T-helper 2 cell treated with Interferon-gamma antibody and Interleukin-4, amounts not matched to agents 100 ng/mL and 5 ng/mL, for 36 hours (primary cell): Measurements from ENCODE around the gene NAGK. TPM values are rescaled to one million over a fixed set of nuclear protein-coding genes. Genes with fewer than 3 reads are reported as not detected.
"Not testable (repeated sequence)": the region's sequence is repeated elsewhere in the genome, so short reads cannot be mapped to it uniquely, and the experiment has no call there.

Experiments
- intact Hi-C: fragments of 100-400 bp; cut with micrococcal nuclease; formaldehyde crosslinking; loops from one replicate; pipeline ENCODE4 v1.15.1; 2023
- total RNA-seq: library from RNA; stranded (reverse); gene quantifications from 2 replicates; pipeline ENCODE4 v1.2.3, GENCODE V29; 2022

Gene NAGK
- total RNA-seq, 1 donor from 2014 or later: 70.8 TPM

DNA sequence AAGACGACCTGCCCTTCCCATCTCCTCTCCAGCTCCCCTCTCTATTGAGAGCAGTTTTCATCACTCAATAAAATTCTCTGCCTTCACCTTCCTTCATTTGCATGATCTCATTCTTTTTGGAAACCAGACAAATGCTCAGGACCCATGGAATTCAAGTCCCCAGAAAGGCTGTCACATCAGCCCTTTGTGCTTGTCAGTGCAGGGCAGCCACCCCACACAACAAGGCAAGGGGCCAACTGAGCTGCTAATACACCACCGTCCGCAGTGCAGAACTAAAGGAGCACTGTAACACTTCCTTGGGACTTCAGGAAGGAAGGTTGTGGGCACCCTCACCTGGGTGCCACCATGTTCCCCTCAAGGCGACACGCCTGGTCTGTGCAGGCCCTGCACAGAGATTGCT, 35.4 kb downstream of the NAGK start:
- intact Hi-C loops: no loop called here

- intact Hi-C loops: not testable (repeated sequence)
These were observed 38.0 kb downstream of the NAGK start for GRCh38 chr2:71106463-71106862.

DNA sequence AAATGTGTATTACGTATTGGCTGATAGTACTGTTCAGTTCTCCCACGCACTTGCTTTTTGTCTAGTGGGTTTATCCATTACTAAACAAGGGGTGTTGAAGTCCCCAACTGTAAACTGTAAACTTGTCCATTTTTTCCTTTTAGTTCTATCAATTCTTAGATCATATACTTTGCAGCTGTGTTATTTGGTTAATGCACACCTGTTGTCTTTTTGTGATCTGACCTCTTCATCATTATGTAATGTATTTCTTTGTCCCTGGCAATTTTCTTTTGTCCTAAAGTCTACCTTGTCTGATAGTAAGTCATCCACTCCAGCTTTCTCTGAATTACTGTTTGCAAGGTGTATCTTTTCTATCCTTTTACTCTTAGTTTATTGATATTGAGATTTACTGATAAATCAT, 39.6 kb downstream of the NAGK start:
- intact Hi-C loops: no loop called here

GRCh38 chr2:71113843-71114242, 45.4 kb downstream of the NAGK start:
- intact Hi-C loops: no loop called here

GRCh38 chr2:71117063-71117462, 48.6 kb downstream of the NAGK start:
- intact Hi-C loops: no loop called here

DNA sequence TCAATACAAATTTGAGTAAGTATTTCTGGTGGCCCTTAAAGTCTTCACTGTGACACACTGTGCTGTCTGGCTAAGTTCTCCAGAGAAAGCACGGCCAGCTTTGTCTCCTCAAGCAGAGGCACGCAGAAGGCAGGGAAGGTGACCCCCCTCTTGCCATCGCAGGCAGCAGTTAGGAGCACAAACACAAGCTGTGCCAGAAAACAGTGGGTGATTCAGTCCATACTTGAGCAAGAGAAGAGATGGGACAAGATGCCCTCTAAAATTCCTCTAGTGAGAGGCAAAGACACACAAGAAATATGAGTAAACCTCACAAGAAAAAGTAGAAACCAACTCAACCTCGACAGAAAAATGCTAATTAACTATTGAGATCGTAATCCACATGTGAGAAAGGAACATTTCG, 51.7 kb downstream of the NAGK start:
- intact Hi-C loops: no loop called here

- intact Hi-C loops: no loop called here
These were observed 53.0 kb downstream of the NAGK start for GRCh38 chr2:71121479-71121878.

DNA sequence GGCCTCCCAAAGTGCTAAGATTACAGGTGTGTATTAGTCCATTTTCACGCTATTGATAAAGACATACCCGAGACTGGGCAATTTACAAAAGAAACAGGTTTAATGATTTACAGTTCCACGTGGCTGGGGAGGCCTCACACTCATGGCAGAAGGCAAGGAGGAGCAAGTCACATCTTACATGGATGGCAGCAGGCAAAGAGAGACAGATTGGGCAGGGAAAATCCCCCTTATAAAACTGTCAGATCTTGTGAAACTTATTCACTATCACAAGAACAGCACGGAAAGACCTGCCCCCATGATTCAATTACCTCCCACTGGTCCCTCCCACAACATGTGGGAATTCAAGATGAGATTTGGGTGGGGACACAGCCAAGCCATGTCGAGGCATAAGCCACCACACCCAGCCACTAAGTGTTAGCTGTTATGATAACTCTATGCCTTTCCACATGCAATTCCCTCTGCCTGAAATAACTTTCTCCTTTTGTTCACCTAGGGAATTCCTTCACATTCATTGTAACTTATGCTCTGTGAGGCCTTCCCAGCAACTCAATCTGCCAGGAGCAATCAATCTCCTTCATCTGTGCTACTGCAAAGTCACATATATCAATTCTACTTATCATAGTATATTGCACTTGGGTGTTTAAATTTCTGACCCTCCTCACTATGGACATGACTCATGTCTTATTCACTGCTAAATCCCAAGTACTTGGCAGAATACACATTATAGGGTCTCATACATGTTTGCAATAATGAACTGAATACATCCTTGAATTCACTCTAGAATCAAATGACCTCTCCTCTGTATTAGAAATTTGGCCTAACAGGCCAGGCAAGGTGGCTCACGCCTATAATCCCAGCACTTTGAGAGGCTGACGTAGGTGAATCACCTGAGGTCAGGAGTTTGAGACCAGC, 54.2 kb downstream of the NAGK start:
- intact Hi-C loops: no loop called here

GRCh38 chr2:71125506-71126294, 57.3 kb downstream of the NAGK start:
- intact Hi-C loops: no loop called here

DNA sequence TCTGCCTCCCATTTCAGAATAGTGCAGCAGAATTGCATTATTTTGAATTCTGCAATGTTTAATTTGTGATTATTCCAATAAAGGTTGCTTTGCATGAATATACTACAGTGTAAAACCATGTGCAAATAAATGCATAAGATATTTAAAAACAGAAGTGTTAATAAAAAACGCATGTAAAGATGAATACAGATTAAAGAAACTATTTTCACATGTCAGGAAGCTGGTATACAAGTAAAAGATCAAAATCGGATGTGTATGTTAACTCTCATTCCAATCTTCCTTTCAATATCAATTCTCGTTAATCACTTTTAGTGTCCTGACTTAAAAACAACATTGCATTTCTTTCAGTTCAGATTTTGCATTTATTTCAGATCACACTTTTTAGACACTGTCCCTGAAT, 58.5 kb downstream of the NAGK start:
- intact Hi-C loops: no loop called here

Other genes starting within 250 kb of the NAGK start
- not detected in 2 replicates for gene CLEC4F, start 248.0 kb upstream of the NAGK start, total RNA-seq
- gene CD207, start 232.8 kb upstream of the NAGK start, total RNA-seq: not detected in 2 replicates
- gene VAX2, start 168.1 kb upstream of the NAGK start, total RNA-seq: not detected in 2 replicates
- not detected in 2 replicates for gene ATP6V1B1, start 132.7 kb upstream of the NAGK start, total RNA-seq
- gene ANKRD53, start 90.0 kb upstream of the NAGK start, total RNA-seq: not detected in 2 replicates
- 49.5 and 56.1 TPM in 2 replicates for gene TEX261, start 73.8 kb upstream of the NAGK start, total RNA-seq
- gene MCEE, start 61.6 kb downstream of the NAGK start, total RNA-seq: 16.7 and 20.1 TPM in 2 replicates
- gene MPHOSPH10, start 62.0 kb downstream of the NAGK start, total RNA-seq: 39.6 and 43.1 TPM in 2 replicates
- 0.82 and 0.89 TPM in 2 replicates for gene PAIP2B, start 158.5 kb downstream of the NAGK start, total RNA-seq